ENCODE measurements around the gene EGLN3.

The EGLN3 gene

GRCh38 chr14:33949411-33949893 lies 1.4 kb downstream of the EGLN3 start:
- no peaks in the 10 kb centered on the region for H3K9me2 ChIP-seq (replicated peaks; ENCODE audit: insufficient read depth, low read length)
- no peak for TF ChIP-seq CTCF (IDR thresholded peaks at IDR 0.05; ENCODE audit: insufficient read depth, low read length, poor library complexity, severe bottlenecking)
- TF ChIP-seq EZH2phosphoT487 (conservative IDR thresholded peaks at IDR 0.05; ENCODE audit: low read length): no peak
- no peak overlapping the region for H3K9ac ChIP-seq (ENCODE audit: low read length)
- no peaks in the 10 kb centered on the region for H3K9me3 ChIP-seq (ENCODE audit: insufficient read depth, low read length)
- no peak overlapping the region for H3K4me2 ChIP-seq (ENCODE audit: low read depth, low read length, poor library complexity, severe bottlenecking)
- no peaks in the 10 kb centered on the region for H3K79me2 ChIP-seq (ENCODE audit: insufficient read depth, low read length)
- H3K36me3 ChIP-seq (ENCODE audit: low read length): no peaks in the 10 kb centered on the region
- H3K27ac ChIP-seq (ENCODE audit: low read depth, low read length): no peak overlapping the region
- H3F3A ChIP-seq (ENCODE audit: insufficient read depth): no peaks in the 10 kb centered on the region
- H3K27me3 ChIP-seq (ENCODE audit: low read length): no peaks in the 10 kb centered on the region
- H2AFZ ChIP-seq (ENCODE audit: low read depth, low read length, severe bottlenecking): no peak overlapping the region
- no peaks in the 10 kb centered on the region for H4K20me1 ChIP-seq (ENCODE audit: low read depth, low read length)
- no peak overlapping the region for H3K4me3 ChIP-seq (ENCODE audit: insufficient read depth, low read length, poor library complexity, severe bottlenecking)

GRCh38 chr14:33948869-33949408 lies 1.9 kb downstream of the EGLN3 start:
- Histone ChIP-seq H3K9ac (ENCODE audit: low read length) (no peak overlapping the region), H4K20me1 (ENCODE audit: low read depth, low read length) (no peaks in the 10 kb centered on the region), H3K4me3 (ENCODE audit: insufficient read depth, low read length, poor library complexity, severe bottlenecking) (no peak overlapping the region), H3K27ac (ENCODE audit: low read depth, low read length) (no peak overlapping the region), H3K79me2 (ENCODE audit: insufficient read depth, low read length) (no peaks in the 10 kb centered on the region), H2AFZ (ENCODE audit: low read depth, low read length, severe bottlenecking) (no peak overlapping the region), H3K36me3 (ENCODE audit: low read length) (no peaks in the 10 kb centered on the region), H3K9me3 (ENCODE audit: insufficient read depth, low read length) (no peaks in the 10 kb centered on the region), H3K9me2 (replicated peaks; ENCODE audit: insufficient read depth, low read length) (no peaks in the 10 kb centered on the region), H3K27me3 (ENCODE audit: low read length) (no peaks in the 10 kb centered on the region), H3F3A (ENCODE audit: insufficient read depth) (no peaks in the 10 kb centered on the region), H3K4me2 (ENCODE audit: low read depth, low read length, poor library complexity, severe bottlenecking) (no peak overlapping the region)
- no peak for TF ChIP-seq CTCF (IDR thresholded peaks at IDR 0.05; ENCODE audit: insufficient read depth, low read length, poor library complexity, severe bottlenecking)
- TF ChIP-seq EZH2phosphoT487 (conservative IDR thresholded peaks at IDR 0.05; ENCODE audit: low read length): no peak

- Histone ChIP-seq H3K27ac (ENCODE audit: low read depth, low read length) (no peak overlapping the region), H3K4me3 (ENCODE audit: insufficient read depth, low read length, poor library complexity, severe bottlenecking) (no peak overlapping the region), H3K36me3 (ENCODE audit: low read length) (no peaks in the 10 kb centered on the region), H3K9me2 (replicated peaks; ENCODE audit: insufficient read depth, low read length) (no peaks in the 10 kb centered on the region), H3K79me2 (ENCODE audit: insufficient read depth, low read length) (no peaks in the 10 kb centered on the region), H3F3A (ENCODE audit: insufficient read depth) (no peaks in the 10 kb centered on the region), H3K27me3 (ENCODE audit: low read length) (no peaks in the 10 kb centered on the region), H3K9me3 (ENCODE audit: insufficient read depth, low read length) (no peaks in the 10 kb centered on the region), H3K4me2 (ENCODE audit: low read depth, low read length, poor library complexity, severe bottlenecking) (no peak overlapping the region), H2AFZ (ENCODE audit: low read depth, low read length, severe bottlenecking) (no peak overlapping the region), H4K20me1 (ENCODE audit: low read depth, low read length) (no peaks in the 10 kb centered on the region), H3K9ac (ENCODE audit: low read length) (no peak overlapping the region)
- TF ChIP-seq EZH2phosphoT487 (conservative IDR thresholded peaks at IDR 0.05; ENCODE audit: low read length): no peak
Observed at GRCh38 chr14:33948145-33948868, 2.6 kb downstream of the EGLN3 start.

Measured in SU-DHL-6 (cell line).